Body of pancreas (tissue), 4 donors: Measurements from ENCODE around the gene C6orf58. TPM values are rescaled to one million over a fixed set of nuclear protein-coding genes. Genes with fewer than 3 reads are reported as not detected.

Source experiments
- ATAC-seq: fragments of 150-250 bp; one replicate; pipeline ENCODE4 v1.9.1; 2016
- DNase-seq, 4 donors: peaks; one replicate each; pipeline ENCODE4 v3.0.0-alpha.2; 2019
- H3K27ac ChIP-seq, 4 donors: fragments of 200-600 bp; sonication (generic); 1 replicate in 3 of 4; 2 replicates in 1 of 4; pipeline versions ENCODE4 v1.5.1 to v1.6.1; 2016 to 2019; ENCODE audit warnings: mild to moderate bottlenecking in 1 of 4, mixed read lengths in 1 of 4, moderate library complexity in 1 of 4
- H3K27me3 ChIP-seq, 2 donors: fragments of 200-600 bp; sonication (generic); one replicate each; pipeline ENCODE4 v1.6.0; 2016; ENCODE audit warnings: mild to moderate bottlenecking in 1 of 2
- H3K36me3 ChIP-seq, 2 donors: fragments of 200-600 bp; sonication (generic); replicated peaks in 1 of 2; 2 replicates each; pipeline ENCODE4 v1.5.1; 2016; ENCODE audit warnings: low read depth in 2 of 2; ENCODE audit not compliant: insufficient read depth in 1 of 2
- H3K4me1 ChIP-seq: fragments of 200-600 bp; sonication (generic); one replicate; pipeline ENCODE4 v1.6.0; 2016
- H3K4me3 ChIP-seq, 2 donors: fragments of 200-600 bp; sonication (generic); 1 replicate in 1 of 2; 2 replicates in 1 of 2; pipeline ENCODE4 v1.5.1; 2016 to 2019
- H3K9me3 ChIP-seq, 3 donors: fragments of 200-600 bp; sonication (generic); 1 replicate in 2 of 3; 2 replicates in 1 of 3; pipeline ENCODE4 v1.5.1; 2016
- POLR2A ChIP-seq, 3 donors: fragments of 450-650 bp; IDR thresholded peaks; one replicate each; pipeline ENCODE4 v1.6.1; 2016; ENCODE audit warnings: antibody characterized with exemption in 3 of 3, mild to moderate bottlenecking in 2 of 3
- WGBS, 2 donors: methylation state at CpG; one replicate each; pipeline ENCODE4 v1.1.5; 2017; 5-methylcytosine and 5-hydroxymethylcytosine counted together
- intact Hi-C: fragments of 100-400 bp; cut with DNase I; formaldehyde crosslinking; loops from one replicate; pipeline ENCODE4 v1.15.1; 2023
- total RNA-seq, 2 donors: library from RNA; depleted of rRNA; stranded (reverse); fragments of >200 nt; gene quantifications; one replicate each; pipeline ENCODE4 v1.1.0, GENCODE V29; 2016
- TF ChIP-seq, protein P1 (sequence below), 7 experiments: fragments of 450-650 bp in 4 of 7; fragments of 200-600 bp in 3 of 7; sonication (generic) in 3 of 7; IDR thresholded peaks; one replicate each; pipeline ENCODE4 v1.5.1; 2016 to 2019; ENCODE audit warnings: antibody characterized with exemption in 7 of 7

Gene C6orf58
- not detected for total RNA-seq

DNA sequence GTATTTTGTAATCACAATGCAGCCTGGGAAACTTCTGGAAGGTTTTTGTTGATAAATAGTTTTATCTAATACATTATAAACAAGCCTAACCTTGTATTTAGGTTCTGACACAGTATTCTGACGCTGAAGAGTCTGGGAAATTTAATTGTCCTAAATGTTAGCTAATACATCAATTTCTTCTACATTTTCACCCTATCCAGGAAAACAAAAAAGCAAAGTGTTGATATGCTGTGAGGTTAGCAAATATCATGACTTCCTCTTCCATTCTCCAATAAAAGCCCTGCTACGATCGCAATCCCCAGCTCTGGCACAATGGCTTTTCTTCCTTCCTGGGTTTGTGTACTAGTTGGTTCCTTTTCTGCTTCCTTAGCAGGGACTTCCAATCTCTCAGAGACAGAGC lies at the start of gene C6orf58:
Gene C6orf58 (plus strand): TSS at position 301 of the 400 bp plus-strand sequence. CDS start 12 bp downstream, at position 313.
- intact Hi-C loops, result no loop called here
- DNase-seq (no peak), ATAC-seq (no peak)
- Histone ChIP-seq H3K27me3 (no peaks in the 10 kb centered on the region), H3K27ac (no peak within 1 kb of the TSS), H3K4me3 (no peak within 1 kb of the TSS), H3K36me3 (no peaks in the 10 kb centered on the region), H3K4me1 (no peaks in the 10 kb centered on the region), H3K9me3 (no peaks in the 10 kb centered on the region)
- 45 to 46% methylated on average over 3 of the region's 3 CpGs for WGBS, 2 donors
- TF ChIP-seq, protein P1, sequence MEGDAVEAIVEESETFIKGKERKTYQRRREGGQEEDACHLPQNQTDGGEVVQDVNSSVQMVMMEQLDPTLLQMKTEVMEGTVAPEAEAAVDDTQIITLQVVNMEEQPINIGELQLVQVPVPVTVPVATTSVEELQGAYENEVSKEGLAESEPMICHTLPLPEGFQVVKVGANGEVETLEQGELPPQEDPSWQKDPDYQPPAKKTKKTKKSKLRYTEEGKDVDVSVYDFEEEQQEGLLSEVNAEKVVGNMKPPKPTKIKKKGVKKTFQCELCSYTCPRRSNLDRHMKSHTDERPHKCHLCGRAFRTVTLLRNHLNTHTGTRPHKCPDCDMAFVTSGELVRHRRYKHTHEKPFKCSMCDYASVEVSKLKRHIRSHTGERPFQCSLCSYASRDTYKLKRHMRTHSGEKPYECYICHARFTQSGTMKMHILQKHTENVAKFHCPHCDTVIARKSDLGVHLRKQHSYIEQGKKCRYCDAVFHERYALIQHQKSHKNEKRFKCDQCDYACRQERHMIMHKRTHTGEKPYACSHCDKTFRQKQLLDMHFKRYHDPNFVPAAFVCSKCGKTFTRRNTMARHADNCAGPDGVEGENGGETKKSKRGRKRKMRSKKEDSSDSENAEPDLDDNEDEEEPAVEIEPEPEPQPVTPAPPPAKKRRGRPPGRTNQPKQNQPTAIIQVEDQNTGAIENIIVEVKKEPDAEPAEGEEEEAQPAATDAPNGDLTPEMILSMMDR (IDR thresholded peaks at IDR 0.05), result no peak
- TF ChIP-seq POLR2A (IDR thresholded peaks at IDR 0.05), result no peak

GRCh38 chr6:127533011-127533410 lies 44.0 kb upstream of the C6orf58 start:
- intact Hi-C loops, result no loop called here
- DNase-seq, result no peak
- ATAC-seq, result no peak
- Histone ChIP-seq H3K27ac (no peak overlapping the region), H3K4me1 (no peaks in the 10 kb centered on the region), H3K4me3 (no peak overlapping the region), H3K36me3 (no peaks in the 10 kb centered on the region), H3K9me3 (no peaks in the 10 kb centered on the region), H3K27me3 (no peaks in the 10 kb centered on the region)
- 95 to 96% methylated on average over 1 of the region's 1 CpG for WGBS, 2 donors
- no peak for TF ChIP-seq POLR2A (IDR thresholded peaks at IDR 0.05)
- TF ChIP-seq, protein P1 (IDR thresholded peaks at IDR 0.05), result no peak

- H3K27ac ChIP-seq, result no peak overlapping the region
- intact Hi-C loops, result no loop called here
- DNase-seq (no peak), ATAC-seq (no peak)
- 52 to 54% methylated on average over 3 of the region's 3 CpGs for WGBS, 2 donors
- no peaks in the 10 kb centered on the region for H3K4me1 ChIP-seq
- no peak for TF ChIP-seq POLR2A (IDR thresholded peaks at IDR 0.05)
- TF ChIP-seq, protein P1 (IDR thresholded peaks at IDR 0.05), result no peak
- H3K9me3 ChIP-seq, result no peaks in the 10 kb centered on the region
- no peak overlapping the region for H3K4me3 ChIP-seq
- no peaks in the 10 kb centered on the region for H3K27me3 ChIP-seq
- H3K36me3 ChIP-seq, result no peaks in the 10 kb centered on the region
These were observed 43.2 kb upstream of the C6orf58 start for GRCh38 chr6:127533736-127534135.

DNA sequence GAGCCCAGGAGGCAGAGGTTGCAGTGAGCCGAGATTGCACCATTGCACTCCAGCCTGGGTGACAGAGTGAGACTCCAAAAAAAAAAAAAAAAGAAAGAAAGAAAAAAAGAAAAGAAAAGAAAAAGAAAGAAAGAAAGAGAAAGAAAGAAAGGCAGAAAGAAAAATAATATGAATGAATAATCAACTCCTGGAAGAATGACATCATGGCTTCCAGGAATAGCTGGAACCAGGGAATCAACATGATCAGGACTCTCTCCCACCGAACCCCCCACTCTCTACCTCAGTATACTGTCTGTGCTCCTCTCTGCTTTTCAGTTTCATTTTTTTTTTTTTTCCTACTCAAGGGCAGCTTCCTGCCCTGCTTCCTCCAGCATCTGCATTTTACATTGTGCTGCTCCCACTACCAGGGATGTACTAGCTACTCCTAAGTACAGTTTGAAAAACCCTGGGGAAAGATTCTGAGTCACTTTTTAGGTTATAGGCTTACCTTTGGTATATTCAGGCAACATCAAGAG lies 38.2 kb upstream of the C6orf58 start:
- Histone ChIP-seq H3K4me3 (no peak overlapping the region), H3K27ac (no peak overlapping the region), H3K36me3 (no peaks in the 10 kb centered on the region), H3K9me3 (no peaks in the 10 kb centered on the region), H3K4me1 (no peaks in the 10 kb centered on the region), H3K27me3 (no peaks in the 10 kb centered on the region)
- intact Hi-C loops, result no loop called here
- no peak for ATAC-seq
- no peak for DNase-seq
- TF ChIP-seq POLR2A (IDR thresholded peaks at IDR 0.05), result no peak
- WGBS, 2 donors, result 53 to 67% methylated on average over 2 of the region's 2 CpGs

- Histone ChIP-seq H3K9me3 (no peaks in the 10 kb centered on the region), H3K4me3 (no peak overlapping the region), H3K4me1 (no peaks in the 10 kb centered on the region), H3K36me3 (no peaks in the 10 kb centered on the region), H3K27me3 (no peaks in the 10 kb centered on the region), H3K27ac (no peak overlapping the region)
- DNase-seq (no peak), ATAC-seq (peak; percentile 50)
- no peak for TF ChIP-seq POLR2A (IDR thresholded peaks at IDR 0.05)
- TF ChIP-seq, protein P1 (IDR thresholded peaks at IDR 0.05), result peak; percentile 5 to 54 (median 39)
- intact Hi-C loops, result no loop called here
- WGBS, 2 donors, result 16 to 20% methylated on average over 2 of the region's 2 CpGs
These were observed 37.7 kb upstream of the C6orf58 start for GRCh38 chr6:127539272-127539671.
